ENCODE results near the gene SIK3. TPM values are rescaled to one million over a fixed set of nuclear protein-coding genes. Genes with fewer than 3 reads are reported as not detected.

The SIK3 gene
- total RNA-seq (2022; extraction: Qiagen RNA extraction), result 7.3 to 9.2 TPM (median 7.9 TPM) in 5 replicates

DNA sequence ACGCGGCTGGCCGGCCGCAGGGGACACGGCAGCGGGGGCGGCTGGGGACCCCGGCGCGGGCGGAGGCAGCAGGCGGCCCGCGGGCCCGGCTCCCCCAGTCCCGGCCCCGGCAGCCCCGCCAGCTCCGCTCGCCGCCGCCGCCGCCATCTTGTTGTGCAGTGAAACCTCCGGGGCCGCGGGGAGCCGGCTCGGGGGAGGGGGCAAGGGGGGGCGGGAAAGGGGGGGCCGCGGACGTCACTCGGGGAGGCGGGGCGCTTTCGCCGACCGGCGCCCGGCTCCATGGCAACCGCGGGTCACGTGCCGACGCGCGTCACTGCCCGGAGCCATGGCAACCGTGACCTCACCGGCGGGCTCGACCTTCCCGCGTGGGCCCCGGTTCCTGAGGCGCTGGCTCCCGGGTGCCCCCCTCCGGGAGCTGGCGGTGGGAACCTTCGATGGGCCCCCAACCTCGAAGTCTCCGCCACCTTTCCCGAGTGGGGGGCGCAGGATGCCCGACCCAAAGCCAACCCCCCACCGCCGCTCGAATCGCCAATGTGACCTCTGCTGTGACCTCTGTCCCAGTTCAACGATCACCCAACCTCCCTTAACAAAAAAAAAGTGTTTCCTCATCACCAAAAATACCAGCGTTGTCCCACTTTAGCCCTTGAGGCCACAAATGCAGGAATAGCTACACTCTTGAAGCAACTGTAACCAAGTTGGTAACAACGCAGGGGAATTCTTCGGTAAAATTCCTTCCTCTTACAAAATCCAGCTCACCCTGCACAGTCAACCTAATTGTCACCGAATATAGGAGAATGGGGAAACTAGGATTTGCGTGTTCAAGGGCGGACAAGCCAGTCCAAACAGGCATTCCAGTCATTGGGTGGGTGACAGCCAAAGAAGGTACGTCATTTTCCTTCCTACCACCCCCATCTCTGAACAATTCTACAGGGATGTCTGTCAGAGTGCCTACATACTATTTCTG, at the start of gene SIK3:
Gene SIK3 (minus strand): TSS at position 160 of the 964 bp plus-strand sequence. CDS start 13 bp downstream, at position 147.

DNA sequence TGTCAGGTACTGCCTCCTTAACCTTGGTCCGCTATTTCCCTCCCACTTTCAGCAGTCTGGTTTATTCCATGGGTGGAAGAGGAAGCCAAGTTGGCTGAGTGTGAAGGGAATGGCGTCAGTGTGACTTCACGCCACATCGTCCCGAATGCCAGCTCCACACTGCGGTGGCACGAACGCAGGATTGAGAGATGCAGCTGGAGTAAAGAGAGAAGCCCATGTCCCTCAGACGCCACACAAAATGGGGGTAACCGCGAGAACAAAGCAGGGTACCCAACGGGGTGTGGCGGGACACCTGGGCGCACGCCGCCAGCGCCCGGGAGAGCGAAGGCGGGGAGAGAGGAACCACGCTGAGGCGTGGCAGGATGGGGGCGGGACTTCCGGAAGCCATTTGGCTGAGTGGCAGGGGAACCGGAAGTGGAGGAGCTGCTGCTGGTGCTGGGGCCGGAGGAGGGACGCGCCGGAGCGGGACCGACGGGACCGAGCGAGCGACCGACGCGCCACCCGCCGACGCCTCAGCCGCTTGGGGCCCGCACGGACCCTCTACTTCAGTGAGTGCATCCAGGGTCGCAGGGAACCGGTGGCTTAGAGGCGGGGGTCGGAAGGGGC, 45.7 kb upstream of the SIK3 start, which contains the start of gene PAFAH1B2:
Gene PAFAH1B2 (plus strand): TSS at position 417 of the 606 bp plus-strand sequence. CDS start 8,161 bp downstream, outside the sequence.

DNA sequence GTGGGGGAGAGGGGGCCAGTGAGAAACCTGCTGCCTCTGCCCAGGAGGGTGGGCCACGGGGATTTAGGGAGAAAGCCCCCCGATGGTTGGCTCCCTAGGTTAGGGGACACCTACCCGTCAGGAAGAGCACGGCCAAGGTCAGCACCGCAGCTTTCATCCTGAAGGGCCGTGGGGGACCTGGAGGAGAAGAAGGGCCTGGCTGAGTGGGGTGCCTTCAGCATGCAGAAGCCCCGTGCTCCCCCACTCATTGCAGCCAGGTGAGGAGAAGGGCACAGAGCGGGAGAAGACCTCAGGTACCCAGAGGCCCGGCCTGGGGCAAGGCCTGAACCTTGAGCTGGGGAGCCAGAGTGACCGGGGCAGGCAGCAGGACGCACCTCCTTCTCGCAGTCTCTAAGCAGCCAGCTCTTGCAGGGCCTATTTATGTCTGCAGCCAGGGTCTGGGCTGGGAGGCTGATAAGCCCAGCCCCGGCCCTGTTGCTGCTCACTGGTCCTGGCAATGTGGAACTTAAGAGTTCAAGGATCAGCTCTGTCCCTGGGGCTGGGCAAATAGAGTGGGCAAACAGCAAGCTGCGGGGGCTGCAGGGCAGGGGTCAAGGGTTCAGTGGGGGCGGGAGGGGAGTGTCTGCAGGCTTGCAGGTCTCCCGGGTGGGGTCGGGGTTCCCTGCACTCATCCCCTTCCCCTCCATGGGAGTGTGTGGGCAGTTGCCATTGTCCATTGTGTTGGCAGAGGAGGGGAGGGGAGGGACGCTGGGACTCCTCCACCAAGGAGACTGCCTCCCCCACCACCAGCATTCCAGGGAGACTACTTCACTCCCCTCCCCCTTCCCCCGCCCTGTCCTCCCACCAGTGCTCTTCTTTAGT, 260.8 kb downstream of the SIK3 start, which contains the start of gene APOA1:
Gene APOA1 (minus strand): TSS at position 392 of the 861 bp plus-strand sequence. CDS start 235 bp downstream, at position 157.

GRCh38 chr11:116829525-116830183, 268.6 kb downstream of the SIK3 start, which contains the start of gene APOC3:
Gene APOC3 (plus strand): TSS chr11:116829907. CDS start chr11:116830583, 676 bp downstream.

GRCh38 chr11:116823031-116823843, 275.0 kb downstream of the SIK3 start, which contains the start of gene APOA4:
Gene APOA4 (minus strand): TSS chr11:116823304. CDS start chr11:116823191, 113 bp downstream.

Other genes starting within 250 kb of the SIK3 start
- 30.7 to 45.0 TPM (median 33.6 TPM) in 5 replicates for gene PAFAH1B2, start 45.9 kb upstream of the SIK3 start, total RNA-seq (2022; extraction: Qiagen RNA extraction)
- gene SIDT2, start 80.3 kb upstream of the SIK3 start, total RNA-seq (2022; extraction: Qiagen RNA extraction), result 4.5 to 5.5 TPM (median 5.2 TPM) in 5 replicates
- gene TAGLN, start 100.9 kb upstream of the SIK3 start, total RNA-seq (2022; extraction: Qiagen RNA extraction), result 62.9 to 145 TPM (median 109 TPM) in 5 replicates
- gene PCSK7, start 133.6 kb upstream of the SIK3 start, total RNA-seq (2022; extraction: Qiagen RNA extraction), result 15.8 to 20.5 TPM (median 17.9 TPM) in 5 replicates
- gene RNF214, start 134.2 kb upstream of the SIK3 start, total RNA-seq (2022; extraction: Qiagen RNA extraction), result 9.4 to 13.9 TPM (median 12.1 TPM) in 5 replicates
- gene BACE1-AS, start 192.9 kb upstream of the SIK3 start, total RNA-seq (2022; extraction: Qiagen RNA extraction), result 1.8 to 2.5 TPM (median 2.0 TPM) in 5 replicates
- 9.1 to 11.3 TPM (median 10.3 TPM) in 5 replicates for gene BACE1, start 217.8 kb upstream of the SIK3 start, total RNA-seq (2022; extraction: Qiagen RNA extraction)
- gene CEP164, start 229.4 kb upstream of the SIK3 start, total RNA-seq (2022; extraction: Qiagen RNA extraction), result 16.3 to 17.7 TPM (median 17.0 TPM) in 5 replicates

Measured in A549 treated with AZD2906 at 1 μM for 4 hours (cell line).